ENCODE measurements around the gene TRIM23.

Gene TRIM23

DNA sequence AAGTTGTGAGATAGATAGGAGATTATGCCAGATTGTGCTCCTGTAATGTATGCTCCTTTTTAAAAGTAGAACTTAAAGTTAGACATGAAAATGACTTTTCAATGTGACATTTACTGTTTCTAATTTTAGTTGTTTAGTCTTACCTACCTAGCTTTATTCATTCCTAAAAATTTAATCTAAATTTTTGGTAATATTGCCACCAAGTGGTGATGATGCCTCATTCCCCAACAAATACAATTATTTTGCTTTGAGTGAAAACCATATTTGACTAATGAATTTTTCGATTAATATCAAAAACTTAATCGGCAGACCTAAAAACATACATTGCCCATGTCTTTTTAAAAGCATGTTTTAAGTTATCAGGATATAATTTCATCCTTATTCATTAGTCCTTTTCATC, 35.4 kb downstream of the TRIM23 start:
- TF ChIP-seq EZH2 (IDR thresholded peaks at IDR 0.05; ENCODE audit: borderline replicate concordance, low read depth, low read length, severe bottlenecking): no peak
- TF ChIP-seq, protein P1, sequence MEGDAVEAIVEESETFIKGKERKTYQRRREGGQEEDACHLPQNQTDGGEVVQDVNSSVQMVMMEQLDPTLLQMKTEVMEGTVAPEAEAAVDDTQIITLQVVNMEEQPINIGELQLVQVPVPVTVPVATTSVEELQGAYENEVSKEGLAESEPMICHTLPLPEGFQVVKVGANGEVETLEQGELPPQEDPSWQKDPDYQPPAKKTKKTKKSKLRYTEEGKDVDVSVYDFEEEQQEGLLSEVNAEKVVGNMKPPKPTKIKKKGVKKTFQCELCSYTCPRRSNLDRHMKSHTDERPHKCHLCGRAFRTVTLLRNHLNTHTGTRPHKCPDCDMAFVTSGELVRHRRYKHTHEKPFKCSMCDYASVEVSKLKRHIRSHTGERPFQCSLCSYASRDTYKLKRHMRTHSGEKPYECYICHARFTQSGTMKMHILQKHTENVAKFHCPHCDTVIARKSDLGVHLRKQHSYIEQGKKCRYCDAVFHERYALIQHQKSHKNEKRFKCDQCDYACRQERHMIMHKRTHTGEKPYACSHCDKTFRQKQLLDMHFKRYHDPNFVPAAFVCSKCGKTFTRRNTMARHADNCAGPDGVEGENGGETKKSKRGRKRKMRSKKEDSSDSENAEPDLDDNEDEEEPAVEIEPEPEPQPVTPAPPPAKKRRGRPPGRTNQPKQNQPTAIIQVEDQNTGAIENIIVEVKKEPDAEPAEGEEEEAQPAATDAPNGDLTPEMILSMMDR (IDR thresholded peaks at IDR 0.05; ENCODE audit: borderline replicate concordance, extremely low read depth, low read length, poor library complexity, severe bottlenecking): peak; percentile 27
- H3K36me3 ChIP-seq (ENCODE audit: insufficient read depth, low read length): peaks cover 86% of the 10 kb centered on the region
- H3K9me3 ChIP-seq (ENCODE audit: insufficient read depth, low read length, severe bottlenecking): no peaks in the 10 kb centered on the region
- H3K27ac ChIP-seq (ENCODE audit: low read length): no peak overlapping the region
- H3K9ac ChIP-seq (ENCODE audit: low read depth, low read length): no peak overlapping the region
- no peaks in the 10 kb centered on the region for H3K4me1 ChIP-seq (ENCODE audit: insufficient read depth, low read length)
- H4K20me1 ChIP-seq (ENCODE audit: insufficient read depth, low read length): no peaks in the 10 kb centered on the region
- no peaks in the 10 kb centered on the region for H3K79me2 ChIP-seq (ENCODE audit: insufficient read depth, low read length)
- no peak overlapping the region for H2AFZ ChIP-seq (ENCODE audit: low read depth, low read length)
- no peak overlapping the region for H3K4me2 ChIP-seq (ENCODE audit: insufficient read depth, low read length)
- DNase-seq: no peak
- no peak overlapping the region for H3K4me3 ChIP-seq (ENCODE audit: low read depth in 1 of 2, low read length in 2 of 2)
- H3K27me3 ChIP-seq (ENCODE audit: insufficient read depth, low read length, poor library complexity): no peaks in the 10 kb centered on the region
- ATAC-seq (ENCODE audit: insufficient read depth, low read depth): no peak

DNA sequence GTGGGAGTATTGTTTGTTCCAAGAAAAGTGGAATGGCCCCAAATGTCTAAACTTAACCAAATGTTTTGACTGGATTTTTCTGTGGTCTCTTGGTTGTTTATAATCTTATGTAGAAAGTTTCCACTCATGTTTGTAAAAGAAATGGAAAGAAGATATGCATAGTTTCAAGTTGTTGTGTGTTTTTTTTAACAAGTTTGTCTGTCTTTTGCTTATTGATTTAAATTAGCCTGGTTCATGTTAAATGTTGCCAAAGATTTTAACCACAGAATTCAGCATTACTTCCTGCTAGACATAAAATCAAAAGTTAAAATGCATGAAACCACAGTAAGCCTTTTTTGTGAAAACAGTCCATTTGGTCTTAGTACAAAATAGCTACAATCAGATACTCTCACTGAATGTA, 47.0 kb downstream of the TRIM23 start:
- H3K79me2 ChIP-seq (ENCODE audit: insufficient read depth, low read length): peaks cover 2% of the 10 kb centered on the region; the same call in 1 of the 2 replicates
- H3K27me3 ChIP-seq (ENCODE audit: insufficient read depth, low read length, poor library complexity): no peaks in the 10 kb centered on the region
- H3K36me3 ChIP-seq (ENCODE audit: insufficient read depth, low read length): peaks cover 67% of the 10 kb centered on the region
- TF ChIP-seq EZH2 (IDR thresholded peaks at IDR 0.05; ENCODE audit: borderline replicate concordance, low read depth, low read length, severe bottlenecking): no peak
- TF ChIP-seq, protein P1 (IDR thresholded peaks at IDR 0.05; ENCODE audit: borderline replicate concordance, extremely low read depth, low read length, poor library complexity, severe bottlenecking): no peak
- no peak for DNase-seq
- ATAC-seq (ENCODE audit: insufficient read depth, low read depth): no peak
- H3K4me1 ChIP-seq (ENCODE audit: insufficient read depth, low read length): no peaks in the 10 kb centered on the region
- no peak overlapping the region for H2AFZ ChIP-seq (ENCODE audit: low read depth, low read length)
- H3K9me3 ChIP-seq (ENCODE audit: insufficient read depth, low read length, severe bottlenecking): no peaks in the 10 kb centered on the region
- no peaks in the 10 kb centered on the region for H4K20me1 ChIP-seq (ENCODE audit: insufficient read depth, low read length)
- no peak overlapping the region for H3K9ac ChIP-seq (ENCODE audit: low read depth, low read length)
- no peak overlapping the region for H3K4me2 ChIP-seq (ENCODE audit: insufficient read depth, low read length)
- H3K4me3 ChIP-seq (ENCODE audit: low read depth in 1 of 2, low read length in 2 of 2): no peak overlapping the region
- no peak overlapping the region for H3K27ac ChIP-seq (ENCODE audit: low read length)

DNA sequence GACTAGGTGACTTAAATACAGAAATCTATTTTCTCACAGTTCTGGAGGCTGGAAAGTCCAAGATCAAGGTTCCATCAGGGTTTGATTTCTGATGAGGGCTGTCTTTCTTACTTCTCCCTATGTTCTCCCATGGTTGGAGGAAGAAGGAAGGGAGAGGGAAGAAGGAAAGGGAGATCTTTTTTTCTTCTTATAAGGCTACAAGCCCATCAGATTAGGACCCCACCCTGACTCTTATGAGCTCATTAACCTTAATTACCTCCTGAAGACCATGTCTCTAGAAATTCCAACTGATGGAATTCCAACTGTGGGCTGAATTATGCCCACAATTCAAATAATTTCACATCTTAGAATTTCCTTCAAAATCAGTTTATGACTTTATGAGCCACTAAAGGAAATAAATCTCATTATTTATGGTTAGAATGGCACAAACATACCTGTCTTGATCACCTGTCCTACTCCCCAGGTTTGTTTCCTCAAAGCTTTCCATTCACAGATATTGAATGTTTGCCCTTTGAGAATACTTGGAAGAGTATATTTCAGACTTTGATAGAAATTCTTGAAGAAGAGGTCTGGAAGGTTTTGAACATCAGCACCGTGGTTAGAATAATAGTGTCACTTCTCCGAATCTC, 53.4 kb downstream of the TRIM23 start:
- Histone ChIP-seq H3K9me3 (ENCODE audit: insufficient read depth, low read length, severe bottlenecking) (no peaks in the 10 kb centered on the region), H3K9ac (ENCODE audit: low read depth, low read length) (no peak overlapping the region), H2AFZ (ENCODE audit: low read depth, low read length) (no peak overlapping the region), H3K79me2 (ENCODE audit: insufficient read depth, low read length) (peaks cover 14% of the 10 kb centered on the region), H3K4me1 (ENCODE audit: insufficient read depth, low read length) (peaks cover 9% of the 10 kb centered on the region; the same call in 1 of the 2 replicates), H3K4me3 (ENCODE audit: low read depth in 1 of 2, low read length in 2 of 2) (no peak overlapping the region), H3K27me3 (ENCODE audit: insufficient read depth, low read length, poor library complexity) (no peaks in the 10 kb centered on the region), H3K36me3 (ENCODE audit: insufficient read depth, low read length) (peaks cover 58% of the 10 kb centered on the region), H4K20me1 (ENCODE audit: insufficient read depth, low read length) (no peaks in the 10 kb centered on the region), H3K4me2 (ENCODE audit: insufficient read depth, low read length) (no peak overlapping the region), H3K27ac (ENCODE audit: low read length) (no peak overlapping the region)
- no peak for ATAC-seq (ENCODE audit: insufficient read depth, low read depth)
- DNase-seq: no peak
- no peak for TF ChIP-seq EZH2 (IDR thresholded peaks at IDR 0.05; ENCODE audit: borderline replicate concordance, low read depth, low read length, severe bottlenecking)
- TF ChIP-seq, protein P1 (IDR thresholded peaks at IDR 0.05; ENCODE audit: borderline replicate concordance, extremely low read depth, low read length, poor library complexity, severe bottlenecking): no peak

All from DND-41 (cell line).